PC-3 (cell line): Measurements from ENCODE around the gene RAB37.

ENCODE experiments used
- EZH2 ChIP-seq: fragments of 300-600 bp; sonication (generic); IDR thresholded peaks from one replicate; pipeline ENCODE4 v1.6.1; 2017; ENCODE audit warnings: antibody characterized with exemption, mild to moderate bottlenecking, low read length; ENCODE audit not compliant: unreplicated experiment
- TF ChIP-seq, protein P1 (sequence below): fragments of 300-600 bp; sonication (generic); conservative IDR thresholded peaks from 2 replicates; pipeline ENCODE4 v1.5.1; 2017; ENCODE audit warnings: antibody characterized with exemption, low read depth, mild to moderate bottlenecking, low read length

DNA sequence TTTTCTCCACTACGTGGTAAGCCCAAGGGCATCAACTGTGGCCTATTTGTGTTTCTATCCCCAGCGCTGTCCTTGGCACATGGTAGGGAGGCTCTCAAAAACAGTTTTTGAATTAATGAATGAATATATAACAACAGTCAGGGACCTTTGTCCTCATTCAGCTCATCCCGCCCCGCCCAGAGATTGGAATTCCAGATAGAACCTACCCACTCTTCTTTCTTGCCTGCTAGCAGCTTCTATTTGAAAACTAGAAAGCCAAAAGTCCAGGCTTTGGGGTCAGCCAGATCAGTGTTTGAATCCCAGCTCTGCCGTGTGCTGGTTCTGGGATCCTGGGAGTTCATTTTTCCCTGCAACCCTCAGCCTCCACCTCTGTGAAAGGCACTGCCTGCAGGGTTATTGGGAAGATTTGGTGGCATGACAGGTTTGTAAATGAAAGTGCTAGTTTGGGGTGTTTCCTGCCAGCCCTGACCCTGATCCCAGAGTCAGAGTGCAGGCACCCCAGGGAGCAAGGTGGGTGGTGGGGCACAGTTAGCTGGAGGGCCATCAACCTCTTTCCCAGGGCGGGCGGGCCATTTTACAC lies 15.9 kb downstream of the RAB37 start:
- TF ChIP-seq, protein P1, sequence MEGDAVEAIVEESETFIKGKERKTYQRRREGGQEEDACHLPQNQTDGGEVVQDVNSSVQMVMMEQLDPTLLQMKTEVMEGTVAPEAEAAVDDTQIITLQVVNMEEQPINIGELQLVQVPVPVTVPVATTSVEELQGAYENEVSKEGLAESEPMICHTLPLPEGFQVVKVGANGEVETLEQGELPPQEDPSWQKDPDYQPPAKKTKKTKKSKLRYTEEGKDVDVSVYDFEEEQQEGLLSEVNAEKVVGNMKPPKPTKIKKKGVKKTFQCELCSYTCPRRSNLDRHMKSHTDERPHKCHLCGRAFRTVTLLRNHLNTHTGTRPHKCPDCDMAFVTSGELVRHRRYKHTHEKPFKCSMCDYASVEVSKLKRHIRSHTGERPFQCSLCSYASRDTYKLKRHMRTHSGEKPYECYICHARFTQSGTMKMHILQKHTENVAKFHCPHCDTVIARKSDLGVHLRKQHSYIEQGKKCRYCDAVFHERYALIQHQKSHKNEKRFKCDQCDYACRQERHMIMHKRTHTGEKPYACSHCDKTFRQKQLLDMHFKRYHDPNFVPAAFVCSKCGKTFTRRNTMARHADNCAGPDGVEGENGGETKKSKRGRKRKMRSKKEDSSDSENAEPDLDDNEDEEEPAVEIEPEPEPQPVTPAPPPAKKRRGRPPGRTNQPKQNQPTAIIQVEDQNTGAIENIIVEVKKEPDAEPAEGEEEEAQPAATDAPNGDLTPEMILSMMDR, result no peak
- no peak for TF ChIP-seq EZH2
